Effector memory CD4-positive, alpha-beta T cell (primary cell): ENCODE results near the gene CAMTA1.

Experiments used
- DNase-seq, 3 donors: peaks; one replicate each; pipeline ENCODE4 v3.0.0-alpha.2; 2020
- H3K27ac ChIP-seq: 2 replicates; pipeline ENCODE4 v1.7.0; 2013; ENCODE audit warnings: mild to moderate bottlenecking, low read length, moderate library complexity; ENCODE audit not compliant: insufficient read depth, poor library complexity, severe bottlenecking
- H3K27me3 ChIP-seq: replicated peaks from 2 replicates; pipeline ENCODE4 v1.7.0; 2013; ENCODE audit warnings: mild to moderate bottlenecking, low read length; ENCODE audit not compliant: insufficient read depth, control insufficient read depth, poor library complexity, severe bottlenecking
- H3K36me3 ChIP-seq: 2 replicates; pipeline ENCODE4 v1.7.0; 2013; ENCODE audit warnings: mild to moderate bottlenecking, low read length, moderate library complexity; ENCODE audit not compliant: control insufficient read depth, insufficient read depth
- H3K4me1 ChIP-seq: 2 replicates; pipeline ENCODE4 v1.7.0; 2013; ENCODE audit warnings: low read length, mild to moderate bottlenecking; ENCODE audit not compliant: control insufficient read depth, insufficient read depth, poor library complexity, severe bottlenecking
- H3K4me3 ChIP-seq: 2 replicates; pipeline ENCODE4 v1.7.0; 2013; ENCODE audit warnings: low read length, low read depth, mild to moderate bottlenecking; ENCODE audit not compliant: insufficient read depth, poor library complexity, severe bottlenecking
- H3K9me3 ChIP-seq: 2 replicates; pipeline ENCODE4 v1.7.0; 2013; ENCODE audit warnings: mild to moderate bottlenecking, low read length, moderate library complexity; ENCODE audit not compliant: control insufficient read depth

The CAMTA1 gene

DNA sequence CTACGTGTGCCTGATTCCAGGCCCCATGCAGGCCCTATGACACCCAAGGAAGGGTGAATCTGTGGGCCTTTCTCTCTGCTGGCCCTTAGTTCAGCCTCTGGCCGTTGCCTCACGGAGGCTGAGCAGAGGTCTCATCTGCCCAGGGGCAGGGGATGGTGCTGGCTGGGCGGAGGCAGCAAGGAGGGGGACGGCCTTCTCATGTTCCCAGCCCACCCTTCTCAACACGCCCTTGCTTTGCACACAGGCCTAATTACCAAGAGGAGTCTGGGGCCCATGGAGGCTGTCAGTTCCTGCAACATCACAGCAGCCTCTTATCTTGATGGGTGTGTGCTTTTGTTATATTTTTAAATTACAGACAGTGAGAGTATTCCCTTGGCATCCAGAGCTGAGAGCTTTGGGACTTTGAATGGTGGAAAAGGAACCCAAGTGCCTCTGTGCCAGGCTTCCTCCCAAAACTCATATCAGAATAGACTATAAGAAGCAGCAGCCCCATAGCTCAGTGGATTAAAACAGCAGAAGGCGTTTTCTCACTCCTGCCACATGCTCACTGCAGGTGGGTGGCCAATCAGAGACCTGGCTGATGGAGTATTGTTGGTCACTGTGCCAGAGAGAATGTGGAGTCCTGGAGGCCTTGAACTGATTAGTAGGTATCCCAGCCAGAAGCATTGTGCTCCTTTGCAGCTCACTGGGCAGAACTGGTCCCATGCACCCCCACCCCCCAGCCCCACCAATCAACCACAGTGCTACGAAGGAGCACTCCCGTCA, 164.9 kb downstream of the CAMTA1 start:
- Histone ChIP-seq H3K4me3 (no peak overlapping the region), H3K27ac (no peak overlapping the region), H3K4me1 (no peaks in the 10 kb centered on the region), H3K27me3 (no peaks in the 10 kb centered on the region), H3K36me3 (no peaks in the 10 kb centered on the region), H3K9me3 (no peaks in the 10 kb centered on the region)
- no peak for DNase-seq

DNA sequence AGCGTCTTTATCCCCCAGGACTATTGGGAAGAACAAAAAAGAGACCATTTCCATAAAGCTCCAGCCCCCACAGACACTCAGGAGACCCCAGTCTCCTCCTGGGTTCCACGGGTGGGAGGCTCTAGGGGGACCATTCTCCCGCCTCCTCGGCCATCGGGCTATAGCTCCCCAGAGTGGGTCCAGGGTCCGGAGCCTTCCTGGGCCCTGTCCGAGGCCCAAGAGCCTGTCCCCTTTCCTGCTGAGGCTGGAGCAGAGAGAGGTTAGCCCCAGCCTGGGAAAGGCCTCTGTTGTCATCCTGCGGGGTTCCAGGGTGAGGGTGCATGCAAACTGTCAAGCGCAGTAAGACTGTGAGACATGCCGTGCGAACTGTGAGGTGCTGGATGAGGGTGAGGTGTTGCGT, 166.3 kb downstream of the CAMTA1 start:
- no peak for DNase-seq
- H3K36me3 ChIP-seq, result no peaks in the 10 kb centered on the region
- H3K27me3 ChIP-seq, result no peaks in the 10 kb centered on the region
- H3K4me1 ChIP-seq, result no peaks in the 10 kb centered on the region
- H3K27ac ChIP-seq, result no peak overlapping the region
- H3K9me3 ChIP-seq, result no peaks in the 10 kb centered on the region
- no peak overlapping the region for H3K4me3 ChIP-seq

DNA sequence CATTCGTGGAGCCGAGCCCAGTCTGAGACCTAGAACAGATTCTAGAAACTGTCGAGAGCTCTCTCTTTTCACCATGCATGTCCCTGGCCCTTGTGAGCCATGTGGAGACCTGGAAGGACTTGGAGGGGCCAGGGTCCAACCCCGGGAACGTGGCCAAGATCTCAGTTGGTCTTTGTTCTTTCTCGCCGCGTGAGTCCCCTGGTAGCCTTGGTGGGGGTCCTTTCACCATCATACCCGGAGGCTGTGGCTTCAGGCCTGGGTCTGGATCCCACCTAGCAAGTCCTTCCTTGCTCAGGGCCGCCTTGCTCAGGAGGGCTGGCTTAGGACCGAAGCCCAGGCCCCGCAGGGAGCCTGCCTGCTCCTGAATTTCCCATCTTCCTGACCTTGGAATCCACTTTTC, 168.0 kb downstream of the CAMTA1 start:
- Histone ChIP-seq H3K27ac (no peak overlapping the region), H3K4me1 (no peaks in the 10 kb centered on the region), H3K36me3 (no peaks in the 10 kb centered on the region), H3K27me3 (no peaks in the 10 kb centered on the region), H3K4me3 (no peak overlapping the region), H3K9me3 (no peaks in the 10 kb centered on the region)
- no peak for DNase-seq

DNA sequence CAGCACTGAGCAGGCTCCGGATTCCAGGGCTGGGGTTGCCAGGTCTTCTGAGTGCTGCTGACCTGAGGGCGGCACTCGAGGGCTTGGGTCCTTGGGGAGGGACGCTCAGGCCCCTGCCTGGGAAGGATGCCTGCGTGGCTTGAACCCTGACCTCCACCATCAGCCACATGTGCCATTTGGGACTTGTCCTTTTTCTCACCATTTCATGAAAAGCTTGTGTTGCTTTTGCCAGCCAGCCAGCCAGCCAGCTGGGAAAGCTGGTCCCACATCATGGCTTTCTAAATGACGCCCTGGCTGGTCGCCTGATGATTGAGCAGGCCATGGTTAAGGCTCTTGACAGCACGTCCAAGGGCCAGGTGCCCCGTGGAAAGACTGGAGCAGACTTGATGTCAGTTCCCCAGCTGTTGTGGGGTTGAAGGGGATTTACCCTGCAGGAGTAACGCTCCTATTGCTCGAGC, 168.7 kb downstream of the CAMTA1 start:
- Histone ChIP-seq H3K36me3 (no peaks in the 10 kb centered on the region), H3K4me3 (no peak overlapping the region), H3K27ac (no peak overlapping the region), H3K4me1 (no peaks in the 10 kb centered on the region), H3K9me3 (no peaks in the 10 kb centered on the region), H3K27me3 (no peaks in the 10 kb centered on the region)
- no peak for DNase-seq

DNA sequence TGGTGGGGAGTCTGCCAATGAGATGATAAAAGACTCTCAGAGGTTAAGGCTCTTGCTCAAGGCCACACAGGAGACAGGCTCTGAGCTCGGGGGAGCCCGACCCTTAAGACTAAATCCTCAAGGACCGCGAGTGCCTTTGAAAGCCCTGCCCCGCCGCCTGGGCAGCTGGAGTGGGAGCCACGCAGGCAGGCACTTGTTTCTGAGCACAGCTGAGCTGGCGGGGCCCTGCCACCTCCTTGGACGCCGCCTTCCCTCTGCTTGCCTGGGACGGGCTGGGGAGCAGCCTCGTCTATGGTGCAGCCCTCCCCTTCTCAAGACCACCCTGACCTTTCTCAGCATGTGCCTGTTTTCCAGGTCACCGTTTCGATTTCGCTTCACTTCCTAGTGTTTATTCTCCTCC, 169.3 kb downstream of the CAMTA1 start:
- Histone ChIP-seq H3K4me3 (no peak overlapping the region), H3K4me1 (no peaks in the 10 kb centered on the region), H3K36me3 (no peaks in the 10 kb centered on the region), H3K9me3 (no peaks in the 10 kb centered on the region), H3K27me3 (no peaks in the 10 kb centered on the region), H3K27ac (no peak overlapping the region)
- no peak for DNase-seq

DNA sequence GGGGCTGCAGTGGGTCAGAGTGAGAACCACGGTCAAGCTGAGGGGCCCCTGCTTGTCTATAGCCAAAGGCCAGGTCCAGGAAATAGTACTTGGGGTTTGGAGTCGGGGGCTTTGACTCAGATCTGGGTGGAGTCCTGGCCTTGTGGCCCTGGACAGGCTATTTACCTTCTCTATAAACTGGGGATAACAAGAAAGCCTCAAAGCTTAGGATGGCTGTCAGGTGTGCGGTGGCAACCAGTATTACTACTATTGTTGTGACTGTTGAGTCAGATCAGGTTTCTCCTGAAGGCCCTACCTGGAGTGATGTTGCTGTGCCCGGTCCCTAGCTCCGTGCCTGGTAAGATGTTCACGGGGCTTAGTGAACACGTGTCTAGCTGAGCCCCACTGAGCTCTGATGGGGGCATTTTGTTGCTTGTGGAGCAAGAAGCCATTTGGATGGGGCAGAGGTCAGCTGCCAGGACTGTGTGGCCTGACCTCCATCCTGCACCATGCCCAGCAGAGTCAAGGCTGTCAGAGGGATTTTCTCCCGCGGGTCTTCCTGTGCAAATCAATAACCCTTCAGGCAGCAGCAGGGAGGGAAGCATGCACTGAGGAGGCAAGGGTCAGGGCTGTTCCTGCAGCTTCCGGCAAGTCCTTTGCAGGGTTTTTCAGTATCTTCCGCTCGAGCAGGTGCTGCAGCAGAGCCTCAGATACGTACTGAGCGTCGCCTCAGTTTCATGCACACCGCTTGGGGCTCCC, 170.3 kb downstream of the CAMTA1 start:
- Histone ChIP-seq H3K9me3 (no peaks in the 10 kb centered on the region), H3K36me3 (no peaks in the 10 kb centered on the region), H3K4me1 (no peaks in the 10 kb centered on the region), H3K4me3 (no peak overlapping the region), H3K27me3 (no peaks in the 10 kb centered on the region), H3K27ac (no peak overlapping the region)
- DNase-seq, result no peak

DNA sequence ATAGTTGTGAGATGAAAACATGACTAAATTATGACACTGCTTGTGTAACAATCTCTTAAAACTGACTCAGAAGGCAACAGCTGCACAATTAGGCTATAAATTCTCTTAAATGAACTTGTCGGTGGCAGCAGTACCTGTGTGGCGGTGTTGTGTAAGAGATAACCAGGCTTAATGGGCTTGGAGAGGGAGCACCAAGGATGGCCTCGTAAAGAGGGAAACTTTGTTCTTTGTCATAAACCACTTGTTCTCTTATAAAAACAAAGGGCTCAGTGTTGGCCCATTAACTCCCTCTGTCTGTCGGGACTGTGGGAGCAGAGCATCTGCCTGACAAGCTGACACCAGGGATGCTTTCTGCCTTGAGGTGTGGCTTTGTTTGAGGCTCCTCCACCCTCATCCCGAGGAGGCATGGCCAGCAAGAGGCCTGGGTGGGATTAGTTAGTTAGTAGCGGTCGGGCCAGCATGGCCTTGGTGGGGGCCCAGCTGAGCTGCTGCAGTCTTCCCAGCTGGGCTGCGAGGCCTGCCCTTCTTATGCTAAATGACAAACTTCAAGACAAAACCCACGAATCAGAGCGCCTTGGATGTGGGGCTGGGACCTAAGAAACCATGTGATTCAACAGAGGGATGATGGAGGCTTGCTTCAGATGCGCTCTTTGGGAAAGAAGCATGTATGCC, 171.4 kb downstream of the CAMTA1 start:
- no peaks in the 10 kb centered on the region for H3K9me3 ChIP-seq
- H3K27me3 ChIP-seq, result no peaks in the 10 kb centered on the region
- no peaks in the 10 kb centered on the region for H3K36me3 ChIP-seq
- no peak for DNase-seq
- H3K27ac ChIP-seq, result no peak overlapping the region
- H3K4me3 ChIP-seq, result no peak overlapping the region
- H3K4me1 ChIP-seq, result no peaks in the 10 kb centered on the region

DNA sequence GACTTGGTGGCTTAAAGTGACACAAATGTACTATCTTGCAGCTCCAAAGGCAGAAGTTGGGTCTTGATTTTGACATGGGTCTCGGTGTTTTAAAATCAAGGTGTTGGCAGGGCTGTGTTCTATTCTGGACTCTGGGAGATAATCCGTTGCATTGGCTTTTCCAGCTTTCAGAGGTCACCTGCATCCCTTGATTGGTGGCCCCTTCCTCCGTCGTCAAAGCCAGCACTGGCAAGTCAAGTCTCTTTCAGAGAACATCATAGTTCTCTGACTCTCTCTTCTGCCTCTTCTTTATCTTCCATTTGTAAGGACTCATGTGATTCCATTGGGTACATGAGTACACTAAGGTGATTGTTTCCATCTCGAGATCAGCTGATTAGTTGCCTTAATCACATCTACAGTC, 172.1 kb downstream of the CAMTA1 start:
- H3K9me3 ChIP-seq, result no peaks in the 10 kb centered on the region
- no peak for DNase-seq

DNA sequence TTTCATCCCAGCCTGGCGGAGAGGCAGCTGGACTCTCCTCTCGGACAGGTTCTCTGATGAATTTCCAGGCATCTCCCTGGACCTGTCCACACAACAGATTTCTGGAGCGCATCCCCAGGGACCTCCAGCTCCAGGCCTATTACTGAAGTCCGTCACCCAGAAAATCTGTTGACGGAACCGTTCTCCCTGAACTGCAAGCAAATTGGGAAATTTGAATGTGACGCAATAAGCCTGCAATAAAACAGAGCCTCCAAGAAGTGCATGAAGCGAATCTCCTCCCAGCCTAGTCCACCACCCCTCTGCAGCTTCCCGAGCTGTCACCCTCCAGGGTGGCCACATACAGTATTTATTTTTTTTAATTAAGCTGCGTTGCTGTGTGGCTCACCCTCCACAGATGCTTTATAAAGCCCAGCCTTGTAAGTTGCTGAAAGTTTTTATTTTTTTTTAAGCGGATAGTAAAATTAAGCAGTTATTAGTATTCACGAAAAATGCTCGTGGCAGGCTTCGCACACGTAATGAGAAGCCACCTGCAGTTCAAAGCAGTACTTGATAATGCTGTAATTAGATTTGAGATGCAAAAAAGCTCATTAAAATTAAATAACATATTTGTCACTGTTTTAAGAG, 173.3 kb downstream of the CAMTA1 start:
- H3K4me3 ChIP-seq, result no peak overlapping the region
- no peak for DNase-seq
- no peaks in the 10 kb centered on the region for H3K36me3 ChIP-seq
- peaks cover 4% of the 10 kb centered on the region for H3K27me3 ChIP-seq
- H3K4me1 ChIP-seq, result peaks cover 4% of the 10 kb centered on the region
- no peaks in the 10 kb centered on the region for H3K9me3 ChIP-seq
- H3K27ac ChIP-seq, result no peak overlapping the region

More for the DNA sequence above, 172.1 kb downstream of the CAMTA1 start:
- no peaks in the 10 kb centered on the region for H3K27me3 ChIP-seq
- H3K4me3 ChIP-seq, result no peak overlapping the region
- H3K4me1 ChIP-seq, result no peaks in the 10 kb centered on the region
- no peak overlapping the region for H3K27ac ChIP-seq
- no peaks in the 10 kb centered on the region for H3K36me3 ChIP-seq
